HPDE6-E6E7 (cell line): Measurements from ENCODE around the gene ATE1.
"Not testable (repeated sequence)": the region's sequence is repeated elsewhere in the genome, so short reads cannot be mapped to it uniquely, and the experiment has no call there.

ENCODE experiments used
- DNase-seq: peaks from one replicate; pipeline ENCODE4 v3.0.0; 2011; ENCODE audit warnings: missing footprints; ENCODE audit errors: extremely low spot score

ATE1 gene

GRCh38 chr10:121788717-121789116, 139.1 kb downstream of the ATE1 start:
- no peak for DNase-seq

DNA sequence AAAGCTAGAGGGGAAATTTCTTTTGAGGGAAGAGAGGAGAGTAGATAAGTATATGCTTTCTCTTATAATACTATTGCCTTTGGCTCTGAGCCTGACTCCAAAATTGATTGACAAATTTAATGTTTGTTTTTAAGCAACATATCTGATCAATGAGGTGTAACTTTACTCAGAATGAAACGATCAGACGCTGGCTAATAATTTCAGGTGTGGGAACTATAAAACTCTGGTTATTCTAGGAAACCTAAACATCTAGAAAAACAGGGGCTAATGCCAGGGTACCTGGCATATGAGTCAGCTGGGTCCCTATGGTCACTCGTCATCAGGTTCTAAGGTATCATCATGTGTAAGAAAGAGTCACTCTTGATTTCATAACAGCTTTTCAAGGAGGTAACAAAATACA, 139.7 kb downstream of the ATE1 start:
- DNase-seq = no peak

DNA sequence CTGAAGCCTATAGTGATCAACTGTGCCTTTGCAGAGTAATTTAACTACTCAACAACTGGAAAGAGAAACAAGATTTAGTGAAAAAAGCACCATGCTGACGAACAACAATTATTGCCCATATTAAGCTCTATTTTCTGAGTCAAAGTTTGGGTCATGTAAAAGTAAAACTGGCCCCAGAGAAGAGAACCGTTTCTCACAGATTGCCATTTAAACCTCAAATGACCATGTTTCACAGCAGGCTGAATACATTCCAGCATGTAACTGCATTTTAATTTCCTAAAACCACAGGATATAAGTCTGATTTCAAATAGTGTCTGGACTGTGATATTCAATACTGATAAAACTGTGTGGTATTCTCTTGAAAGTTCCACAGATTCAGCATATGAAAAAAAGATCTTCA, 140.7 kb downstream of the ATE1 start:
- no peak for DNase-seq

- DNase-seq = no peak
Observed at GRCh38 chr10:121783782-121784372, 144.0 kb downstream of the ATE1 start.

GRCh38 chr10:121781101-121781500, 146.7 kb downstream of the ATE1 start:
- peak; percentile 74 for DNase-seq

DNA sequence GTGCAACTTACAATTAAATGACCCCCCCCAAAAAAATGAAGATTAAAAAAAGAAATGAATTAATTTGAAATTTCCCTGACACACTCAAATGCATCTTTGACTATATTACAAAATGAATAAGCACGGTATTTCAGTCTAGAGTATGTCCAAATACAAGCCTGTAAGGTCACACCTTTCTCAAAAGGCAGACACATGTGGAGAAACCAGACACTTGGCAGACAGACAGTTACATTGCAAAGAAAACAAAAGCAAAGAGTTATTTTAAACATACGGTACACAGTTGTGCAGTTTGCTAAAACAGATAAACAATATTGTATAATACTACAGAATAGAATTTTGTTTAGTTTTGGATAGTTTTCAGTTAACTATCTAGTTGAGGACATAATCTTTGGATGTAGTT, 153.0 kb downstream of the ATE1 start:
- DNase-seq = no peak

DNA sequence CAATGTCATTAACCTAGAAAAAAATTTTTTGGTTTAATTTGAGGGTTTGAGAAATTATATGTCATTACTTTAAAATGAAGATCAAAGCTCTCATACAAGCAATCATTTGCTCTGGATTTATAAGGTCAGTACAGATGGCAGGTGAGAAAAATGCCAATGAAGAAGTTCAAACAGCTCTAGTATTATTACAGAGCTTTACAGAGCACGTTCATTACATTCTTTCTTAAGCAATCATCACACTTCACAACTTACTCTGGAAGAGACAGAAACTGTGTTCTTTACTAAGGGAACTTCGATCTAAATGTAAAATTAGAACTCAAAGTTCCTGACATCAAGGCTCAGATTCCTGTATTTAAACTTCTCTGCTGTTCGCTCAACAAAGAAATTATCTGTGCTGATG, 153.4 kb downstream of the ATE1 start:
- no peak for DNase-seq

DNA sequence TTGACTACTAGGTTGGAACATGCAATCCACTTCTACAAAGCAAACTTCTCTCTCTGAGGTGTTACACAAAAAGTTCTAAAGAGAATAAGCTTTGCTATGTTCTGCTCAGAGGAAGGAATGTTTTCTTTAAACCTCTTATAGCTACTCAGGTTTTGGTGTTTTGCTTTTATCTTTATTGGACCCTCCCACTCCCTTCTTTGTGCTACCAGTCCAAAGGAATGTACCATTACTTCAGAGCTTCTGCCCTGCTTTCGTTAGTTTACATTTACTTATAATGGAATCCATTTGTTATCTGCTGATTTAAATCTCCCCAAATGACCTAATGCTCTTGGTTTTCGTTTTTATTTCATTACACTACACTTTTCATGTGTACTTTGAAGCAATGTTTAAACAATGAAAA, 154.9 kb downstream of the ATE1 start:
- DNase-seq = no peak

DNA sequence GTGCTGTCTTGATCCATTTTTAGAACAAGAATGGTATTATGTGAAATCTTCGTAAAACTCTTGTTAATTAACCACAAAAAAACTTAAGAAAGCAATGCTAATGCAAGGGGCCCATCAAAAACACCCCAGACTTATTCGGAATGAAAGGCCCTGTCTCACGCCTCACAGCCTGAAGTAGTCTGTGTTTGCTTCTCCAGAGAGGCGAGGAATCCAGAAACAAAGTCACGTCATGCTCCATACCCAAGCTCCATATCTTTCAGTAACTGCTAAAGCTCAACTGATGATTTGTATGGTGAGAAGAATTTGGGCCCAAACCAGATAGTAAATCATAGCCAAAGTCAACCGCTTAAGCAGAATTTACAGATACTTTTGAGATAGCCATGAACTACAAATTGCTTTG, 155.4 kb downstream of the ATE1 start:
- DNase-seq = no peak

GRCh38 chr10:121771966-121772365, 155.9 kb downstream of the ATE1 start:
- DNase-seq = no peak

GRCh38 chr10:121766426-121766825, 161.4 kb downstream of the ATE1 start:
- no peak for DNase-seq

- DNase-seq = no peak
Observed at GRCh38 chr10:121765204-121765603, 162.6 kb downstream of the ATE1 start.

DNA sequence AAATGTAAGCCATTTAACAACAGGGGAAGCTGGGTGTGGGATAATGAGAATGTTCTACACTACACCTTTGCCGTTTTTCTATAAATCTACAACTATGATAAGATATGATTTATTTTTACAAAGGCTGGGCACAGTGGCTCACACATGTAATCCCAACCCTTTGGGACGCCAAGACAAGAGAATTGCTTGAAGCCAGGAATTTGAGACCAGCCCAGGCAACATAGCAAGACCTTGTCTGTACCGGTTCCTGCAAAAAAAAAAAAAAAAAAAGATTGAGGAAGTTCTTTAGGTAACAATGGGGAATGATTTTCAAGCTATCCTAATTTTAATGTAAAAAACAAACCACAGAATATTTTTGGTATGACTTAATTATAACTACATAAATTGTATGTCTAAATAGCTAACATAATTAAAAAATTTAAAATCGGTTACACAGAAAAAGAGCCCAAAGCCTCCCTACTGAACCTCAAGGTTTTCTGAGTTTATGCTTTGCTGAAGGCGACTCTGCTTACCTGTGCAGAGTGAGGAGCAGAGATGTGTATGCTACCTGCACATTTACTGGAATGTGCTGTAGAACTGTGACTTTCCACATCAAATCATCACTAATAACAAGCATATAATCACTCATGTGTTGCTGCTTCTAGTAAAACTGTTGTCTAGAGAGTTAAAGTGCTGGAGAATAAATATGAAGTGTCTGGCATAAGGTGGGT, 163.4 kb downstream of the ATE1 start:
- no peak for DNase-seq

GRCh38 chr10:121757241-121757640, 170.6 kb downstream of the ATE1 start:
- DNase-seq = not testable (repeated sequence)

- not testable (repeated sequence) for DNase-seq
Observed at GRCh38 chr10:121755496-121755895, 172.3 kb downstream of the ATE1 start.

DNA sequence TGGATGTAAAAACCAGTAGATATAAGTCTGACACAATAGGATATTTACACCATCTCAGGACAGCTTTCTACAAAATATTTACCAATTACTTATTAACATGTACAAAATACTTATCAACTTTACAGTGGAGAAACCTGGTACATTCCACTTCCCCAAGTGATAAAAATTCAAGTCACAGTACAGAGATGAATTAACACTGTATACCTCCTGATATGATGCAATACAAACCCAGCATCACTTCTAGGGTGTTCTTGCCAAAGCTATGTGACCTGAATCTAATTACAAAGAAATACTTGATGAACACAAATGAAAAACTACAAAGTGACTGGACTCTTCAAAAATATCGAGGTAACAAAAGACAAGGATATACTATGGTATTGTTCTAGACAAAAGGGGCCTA, 173.2 kb downstream of the ATE1 start:
- no peak for DNase-seq

- DNase-seq = peak; percentile 47
Observed at GRCh38 chr10:121753726-121754476, 173.9 kb downstream of the ATE1 start.

DNA sequence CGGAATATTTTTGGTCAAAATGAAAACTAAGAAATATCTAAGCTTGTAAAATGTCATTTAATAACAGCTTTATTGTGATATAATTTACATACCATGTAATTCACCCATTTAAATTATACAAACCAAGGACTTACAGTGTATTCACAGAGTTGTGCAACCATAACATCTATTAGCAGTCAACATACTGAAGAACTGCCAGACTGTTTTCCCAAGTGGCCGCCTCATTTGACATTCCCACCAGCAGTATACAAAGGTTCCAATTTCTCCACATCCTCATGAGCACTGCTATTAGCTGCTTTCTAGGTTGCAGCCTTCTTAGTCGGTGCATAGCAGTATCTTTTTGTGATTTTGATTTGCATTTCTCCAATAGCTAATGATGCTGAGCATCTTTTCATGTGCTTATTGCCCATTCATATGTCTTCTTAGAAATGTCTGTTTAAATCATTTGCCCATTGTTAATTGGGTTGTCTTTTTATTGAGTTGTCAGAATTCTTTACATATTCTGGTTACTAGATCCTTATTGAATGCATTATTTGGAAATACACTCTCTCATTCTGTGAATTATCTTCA, 176.6 kb downstream of the ATE1 start:
- DNase-seq = no peak

GRCh38 chr10:121747163-121747775, 180.6 kb downstream of the ATE1 start:
- DNase-seq = no peak

GRCh38 chr10:121741248-121741792, 186.5 kb downstream of the ATE1 start:
- DNase-seq = no peak

DNA sequence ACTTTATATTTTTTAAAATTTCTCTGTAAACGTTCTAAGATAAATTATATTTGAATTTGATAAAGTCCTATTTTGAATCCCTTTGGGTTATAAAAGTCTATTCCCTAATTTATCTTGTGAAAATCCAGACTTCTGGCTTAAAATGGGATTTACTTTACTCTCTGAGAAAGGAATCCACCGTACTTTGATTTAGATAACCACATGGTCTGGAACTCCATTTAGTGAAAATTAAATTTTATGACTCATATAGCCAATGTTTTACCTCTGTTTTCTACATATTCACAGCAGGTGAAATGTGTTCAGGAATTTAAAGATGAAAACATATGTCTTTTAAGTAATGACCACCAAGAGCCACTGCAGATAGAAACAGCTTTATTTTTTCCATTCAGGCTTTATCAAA, 187.8 kb downstream of the ATE1 start:
- no peak for DNase-seq

DNA sequence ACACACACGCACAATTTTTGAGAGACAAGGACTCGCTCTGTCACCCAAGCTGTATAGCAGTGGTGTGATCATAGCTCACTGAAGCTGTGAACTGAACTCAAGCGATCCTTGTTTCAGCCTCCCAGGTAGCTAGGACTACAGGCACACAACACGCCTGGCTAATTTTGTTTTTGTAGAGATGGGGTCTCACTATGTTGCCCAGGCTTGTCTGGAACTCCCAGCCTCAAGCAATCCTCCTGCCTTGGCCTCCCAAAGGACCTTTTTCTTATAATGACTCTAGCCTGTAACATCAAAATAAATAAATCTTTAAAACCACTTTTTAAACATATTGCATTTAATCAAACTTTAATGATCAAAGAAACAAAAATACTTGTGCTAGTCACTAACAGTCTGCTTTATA, 188.7 kb downstream of the ATE1 start:
- no peak for DNase-seq
